Measurements from ENCODE around the gene MTUS2. TPM values are rescaled to one million over a fixed set of nuclear protein-coding genes. Genes with fewer than 3 reads are reported as not detected.

MTUS2 gene
- total RNA-seq, 1 donor = 0.36 TPM

DNA sequence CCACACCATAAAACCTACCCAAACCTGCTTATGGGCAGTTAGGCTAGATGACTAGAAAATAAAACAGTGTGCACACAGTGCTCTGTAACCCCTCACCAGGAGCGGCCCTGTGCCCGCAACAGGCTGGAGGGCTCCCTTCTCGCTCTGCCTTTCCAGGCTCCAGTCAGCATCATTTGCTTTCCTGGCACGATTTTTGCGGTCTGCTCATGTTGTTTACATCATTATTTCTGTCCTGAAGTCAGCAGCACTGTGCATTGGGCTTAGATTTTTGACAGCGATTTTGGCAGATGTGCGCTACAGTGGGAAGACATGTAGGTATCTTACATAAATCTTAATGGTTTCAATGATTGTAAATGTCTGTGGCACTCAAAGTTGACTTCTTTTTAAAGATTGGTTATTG lies 344.0 kb downstream of the MTUS2 start:
- TF ChIP-seq, protein P1, sequence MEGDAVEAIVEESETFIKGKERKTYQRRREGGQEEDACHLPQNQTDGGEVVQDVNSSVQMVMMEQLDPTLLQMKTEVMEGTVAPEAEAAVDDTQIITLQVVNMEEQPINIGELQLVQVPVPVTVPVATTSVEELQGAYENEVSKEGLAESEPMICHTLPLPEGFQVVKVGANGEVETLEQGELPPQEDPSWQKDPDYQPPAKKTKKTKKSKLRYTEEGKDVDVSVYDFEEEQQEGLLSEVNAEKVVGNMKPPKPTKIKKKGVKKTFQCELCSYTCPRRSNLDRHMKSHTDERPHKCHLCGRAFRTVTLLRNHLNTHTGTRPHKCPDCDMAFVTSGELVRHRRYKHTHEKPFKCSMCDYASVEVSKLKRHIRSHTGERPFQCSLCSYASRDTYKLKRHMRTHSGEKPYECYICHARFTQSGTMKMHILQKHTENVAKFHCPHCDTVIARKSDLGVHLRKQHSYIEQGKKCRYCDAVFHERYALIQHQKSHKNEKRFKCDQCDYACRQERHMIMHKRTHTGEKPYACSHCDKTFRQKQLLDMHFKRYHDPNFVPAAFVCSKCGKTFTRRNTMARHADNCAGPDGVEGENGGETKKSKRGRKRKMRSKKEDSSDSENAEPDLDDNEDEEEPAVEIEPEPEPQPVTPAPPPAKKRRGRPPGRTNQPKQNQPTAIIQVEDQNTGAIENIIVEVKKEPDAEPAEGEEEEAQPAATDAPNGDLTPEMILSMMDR (IDR thresholded peaks at IDR 0.05; ENCODE audit: extremely low read depth, low read depth, low read length) = no peak
- no peaks in the 10 kb centered on the region for H3K79me2 ChIP-seq (ENCODE audit: insufficient read depth, low read length)
- H4K20me1 ChIP-seq (ENCODE audit: insufficient read depth, low read length) = no peaks in the 10 kb centered on the region
- no peaks in the 10 kb centered on the region for H3K36me3 ChIP-seq (ENCODE audit: insufficient read depth, low read length)
- no peaks in the 10 kb centered on the region for H3K27me3 ChIP-seq (ENCODE audit: insufficient read depth, low read length)
- no peak overlapping the region for H3K4me3 ChIP-seq (ENCODE audit: insufficient read depth, low read length)
- no peak overlapping the region for H3K27ac ChIP-seq (ENCODE audit: low read depth, low read length)
- no peak for DNase-seq (ENCODE audit: insufficient read length, low spot score, missing footprints)
- H3K9me3 ChIP-seq (ENCODE audit: low read depth, low read length) = no peaks in the 10 kb centered on the region
- H2AFZ ChIP-seq (ENCODE audit: low read length) = no peak overlapping the region
- no peak overlapping the region for H3K4me2 ChIP-seq (ENCODE audit: insufficient read depth, low read length)
- no peaks in the 10 kb centered on the region for H3K4me1 ChIP-seq (ENCODE audit: insufficient read depth, low read length)

DNA sequence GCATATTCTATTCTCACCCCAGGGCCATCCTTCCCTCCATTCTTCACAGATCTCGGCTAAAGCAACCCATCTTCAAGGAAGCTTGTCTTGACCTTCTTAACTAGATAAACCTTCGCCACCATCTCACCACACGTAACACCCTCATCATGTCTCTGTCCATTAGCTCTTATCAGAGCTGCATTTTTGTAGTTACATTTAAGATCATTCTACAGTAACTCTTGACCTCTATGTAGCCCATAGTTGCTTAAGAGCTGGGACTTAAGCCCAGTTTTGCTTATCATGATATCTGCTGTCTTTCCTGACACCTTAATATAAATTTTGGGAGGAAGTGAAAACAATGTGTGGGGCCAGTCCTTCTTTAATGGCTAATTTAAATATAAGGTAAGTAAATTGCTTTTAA lies 345.1 kb downstream of the MTUS2 start:
- Histone ChIP-seq H3K27me3 (ENCODE audit: insufficient read depth, low read length) (no peaks in the 10 kb centered on the region), H3K36me3 (ENCODE audit: insufficient read depth, low read length) (no peaks in the 10 kb centered on the region), H4K20me1 (ENCODE audit: insufficient read depth, low read length) (no peaks in the 10 kb centered on the region), H3K4me1 (ENCODE audit: insufficient read depth, low read length) (no peaks in the 10 kb centered on the region), H3K79me2 (ENCODE audit: insufficient read depth, low read length) (no peaks in the 10 kb centered on the region), H3K4me2 (ENCODE audit: insufficient read depth, low read length) (no peak overlapping the region), H2AFZ (ENCODE audit: low read length) (no peak overlapping the region), H3K27ac (ENCODE audit: low read depth, low read length) (no peak overlapping the region), H3K9me3 (ENCODE audit: low read depth, low read length) (no peaks in the 10 kb centered on the region), H3K4me3 (ENCODE audit: insufficient read depth, low read length) (no peak overlapping the region)
- TF ChIP-seq, protein P1 (IDR thresholded peaks at IDR 0.05; ENCODE audit: extremely low read depth, low read depth, low read length) = no peak
- no peak for DNase-seq (ENCODE audit: insufficient read length, low spot score, missing footprints)

DNA sequence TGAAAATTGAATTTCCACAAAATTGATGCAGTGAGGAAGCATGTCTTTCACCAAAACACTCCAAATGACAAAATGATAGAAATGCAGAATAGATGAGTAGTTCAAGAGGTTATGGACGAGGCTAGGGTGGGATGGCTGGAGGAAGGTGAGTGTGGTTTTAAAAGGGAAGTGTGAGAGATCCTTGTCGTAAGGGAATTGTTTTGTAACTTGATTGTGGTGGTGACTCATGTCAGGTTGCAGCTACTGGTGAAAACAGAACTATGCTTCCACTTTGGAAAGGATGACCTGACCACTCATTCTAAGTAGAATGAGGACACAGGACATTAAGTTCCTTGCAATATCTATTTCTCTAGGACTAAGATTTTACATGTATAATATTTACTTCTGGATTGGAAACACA lies 345.7 kb downstream of the MTUS2 start:
- Histone ChIP-seq H3K4me1 (ENCODE audit: insufficient read depth, low read length) (no peaks in the 10 kb centered on the region), H2AFZ (ENCODE audit: low read length) (no peak overlapping the region), H3K4me3 (ENCODE audit: insufficient read depth, low read length) (no peak overlapping the region), H3K27ac (ENCODE audit: low read depth, low read length) (no peak overlapping the region), H3K4me2 (ENCODE audit: insufficient read depth, low read length) (no peak overlapping the region), H3K36me3 (ENCODE audit: insufficient read depth, low read length) (no peaks in the 10 kb centered on the region), H3K79me2 (ENCODE audit: insufficient read depth, low read length) (no peaks in the 10 kb centered on the region), H4K20me1 (ENCODE audit: insufficient read depth, low read length) (no peaks in the 10 kb centered on the region), H3K9me3 (ENCODE audit: low read depth, low read length) (no peaks in the 10 kb centered on the region), H3K27me3 (ENCODE audit: insufficient read depth, low read length) (no peaks in the 10 kb centered on the region)
- TF ChIP-seq, protein P1 (IDR thresholded peaks at IDR 0.05; ENCODE audit: extremely low read depth, low read depth, low read length) = no peak
- no peak for DNase-seq (ENCODE audit: insufficient read length, low spot score, missing footprints)

DNA sequence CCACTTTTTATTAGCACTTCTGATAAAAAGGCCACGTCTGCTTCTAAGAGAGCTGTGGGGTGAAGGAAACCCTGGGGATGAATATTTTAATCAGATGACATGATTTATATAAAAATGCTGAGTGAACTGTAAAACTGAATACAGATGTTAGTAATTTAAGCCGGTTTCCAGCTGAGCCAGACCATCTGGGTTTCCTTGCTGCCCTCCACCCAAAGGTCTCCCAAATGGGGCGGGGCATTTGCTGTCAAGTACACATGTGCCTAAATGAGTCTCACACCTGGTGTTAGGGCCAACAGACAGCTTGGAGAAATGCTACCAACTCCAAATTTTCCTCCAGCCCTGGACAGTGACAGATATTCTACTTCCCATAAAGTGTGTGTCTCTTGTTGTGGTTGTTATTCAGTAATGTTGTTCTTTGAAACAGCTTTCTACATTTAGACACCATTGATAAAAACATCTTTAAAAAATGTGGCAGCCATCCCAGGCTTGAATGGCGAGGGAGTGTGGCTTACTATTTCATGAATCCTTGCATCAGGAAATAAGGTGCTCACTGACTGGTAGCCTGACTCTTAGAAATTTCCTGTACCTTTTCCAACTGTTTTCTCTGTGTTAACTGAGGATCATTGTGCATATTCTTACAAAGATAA lies 350.4 kb downstream of the MTUS2 start:
- Histone ChIP-seq H3K27ac (ENCODE audit: low read depth, low read length) (no peak overlapping the region), H3K36me3 (ENCODE audit: insufficient read depth, low read length) (no peaks in the 10 kb centered on the region), H3K4me3 (ENCODE audit: insufficient read depth, low read length) (no peak overlapping the region), H3K9me3 (ENCODE audit: low read depth, low read length) (no peaks in the 10 kb centered on the region), H4K20me1 (ENCODE audit: insufficient read depth, low read length) (no peaks in the 10 kb centered on the region), H3K79me2 (ENCODE audit: insufficient read depth, low read length) (no peaks in the 10 kb centered on the region), H3K27me3 (ENCODE audit: insufficient read depth, low read length) (no peaks in the 10 kb centered on the region), H2AFZ (ENCODE audit: low read length) (no peak overlapping the region), H3K4me1 (ENCODE audit: insufficient read depth, low read length) (no peaks in the 10 kb centered on the region), H3K4me2 (ENCODE audit: insufficient read depth, low read length) (no peak overlapping the region)
- TF ChIP-seq, protein P1 (IDR thresholded peaks at IDR 0.05; ENCODE audit: extremely low read depth, low read depth, low read length) = no peak
- no peak for DNase-seq (ENCODE audit: insufficient read length, low spot score, missing footprints)

Data from osteoblast (primary cell).